ENCODE measurements around the gene MAST3. TPM values are rescaled to one million over a fixed set of nuclear protein-coding genes. Genes with fewer than 3 reads are reported as not detected.

The MAST3 gene
- total and polyA plus RNA-seq, 2 donors (not counting 3 experiments of a cell fraction or from before 2014, with no cell fraction given): 1.5 to 2.7 TPM

DNA sequence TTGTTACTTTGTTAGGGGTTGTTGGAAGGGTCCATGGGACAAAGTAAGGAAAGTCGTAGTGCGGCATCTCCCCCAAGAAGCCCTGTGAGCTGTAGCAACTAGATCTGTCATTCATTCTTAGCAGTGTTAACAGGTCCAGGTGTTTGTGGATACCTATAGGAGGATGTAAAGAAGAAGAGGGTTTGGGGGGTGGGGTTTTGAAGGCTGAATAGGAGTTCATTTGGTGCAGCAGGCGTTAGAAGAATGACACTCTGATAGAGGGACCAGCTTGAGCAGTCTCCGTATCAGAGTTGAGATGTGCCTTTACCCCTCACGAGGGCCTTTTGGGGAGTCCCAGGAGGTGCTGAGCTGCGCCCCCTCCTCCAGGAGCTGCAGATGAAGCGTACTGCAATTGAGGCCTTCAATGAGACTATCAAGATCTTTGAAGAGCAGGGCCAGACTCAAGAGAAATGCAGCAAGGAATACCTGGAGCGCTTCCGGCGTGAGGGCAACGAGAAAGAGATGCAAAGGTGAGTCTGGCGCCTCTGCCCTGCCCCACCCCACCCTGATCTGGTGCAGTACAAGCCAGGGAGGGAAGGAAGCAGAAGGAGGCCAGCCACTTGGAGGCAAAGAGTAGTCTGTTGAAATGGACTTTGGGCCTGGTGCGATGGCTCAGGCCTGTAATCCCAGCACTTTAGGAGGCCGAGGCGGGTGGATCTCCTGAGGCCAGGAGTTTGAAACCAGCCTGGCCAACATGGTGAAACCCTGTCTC lies 68.4 kb downstream of the MAST3 start:
- no peak for FAIRE-seq
- intact Hi-C loops (cut with micrococcal nuclease): no loop called here

More for the DNA sequence above, 68.4 kb downstream of the MAST3 start:
- Histone ChIP-seq H3K4me3 (replicated peaks in 1 of 3; ENCODE audit: insufficient read depth in 1 of 3, low read depth in 1 of 3, low read length in 3 of 3) (no peak overlapping the region), H3K27me3 (ENCODE audit: control insufficient read depth in 2 of 2, insufficient read depth in 2 of 2, low read length in 2 of 2) (no peaks in the 10 kb centered on the region), H3K9ac (replicated peaks; ENCODE audit: extremely low read depth, insufficient read depth, low read length) (no peak overlapping the region), H3K9me3 (replicated peaks; ENCODE audit: control insufficient read depth, insufficient read depth, low read length) (no peaks in the 10 kb centered on the region), H3K9me1 (replicated peaks; ENCODE audit: control insufficient read depth, extremely low read depth, insufficient read depth, low read length) (no peaks in the 10 kb centered on the region), H3K4me2 (ENCODE audit: insufficient read depth, low read length) (no peak overlapping the region), H2AFZ (ENCODE audit: low read depth, low read length) (no peak overlapping the region), H3K79me2 (ENCODE audit: control insufficient read depth, insufficient read depth, low read length) (no peaks in the 10 kb centered on the region), H3K4me1 (ENCODE audit: control insufficient read depth, extremely low read depth, insufficient read depth, low read length) (peaks cover under 1% of the 10 kb centered on the region), H3K27ac (ENCODE audit: insufficient read depth, low read depth, low read length) (no peak overlapping the region), H3K36me3 (ENCODE audit: control insufficient read depth in 2 of 2, extremely low read depth in 1 of 2, insufficient read depth in 2 of 2, low read length in 2 of 2) (peaks cover 8 to 41% of the 10 kb centered on the region in 2 experiments), H4K20me1 (replicated peaks; ENCODE audit: control insufficient read depth, extremely low read depth, insufficient read depth, low read length) (no peaks in the 10 kb centered on the region)
- no TSS peak for BruUV-seq (replicated peaks)
- TF ChIP-seq JUN (IDR thresholded peaks at IDR 0.05; ENCODE audit: borderline replicate concordance, insufficient read depth, insufficient read length, low read depth) (no peak), POLR2A (IDR thresholded peaks at IDR 0.05; ENCODE audit: low read depth, low read length) (no peak), EZH2 (IDR thresholded peaks at IDR 0.05; ENCODE audit: borderline replicate concordance, low read depth, low read length, severe bottlenecking) (no peak), FOS (IDR thresholded peaks at IDR 0.05; ENCODE audit: borderline replicate concordance, insufficient read depth, low read length) (no peak), POLR2AphosphoS5 (IDR thresholded peaks at IDR 0.05; ENCODE audit: insufficient read depth, low read depth, low read length) (no peak), MYC (IDR thresholded peaks at IDR 0.05; ENCODE audit: low read depth, low read length) (no peak), MAX (IDR thresholded peaks at IDR 0.05; ENCODE audit: insufficient read depth, insufficient read length) (no peak), GATA2 (IDR thresholded peaks at IDR 0.05; ENCODE audit: insufficient read depth, insufficient read length, low read depth, low read length) (no peak)
- TF ChIP-seq, protein P1, sequence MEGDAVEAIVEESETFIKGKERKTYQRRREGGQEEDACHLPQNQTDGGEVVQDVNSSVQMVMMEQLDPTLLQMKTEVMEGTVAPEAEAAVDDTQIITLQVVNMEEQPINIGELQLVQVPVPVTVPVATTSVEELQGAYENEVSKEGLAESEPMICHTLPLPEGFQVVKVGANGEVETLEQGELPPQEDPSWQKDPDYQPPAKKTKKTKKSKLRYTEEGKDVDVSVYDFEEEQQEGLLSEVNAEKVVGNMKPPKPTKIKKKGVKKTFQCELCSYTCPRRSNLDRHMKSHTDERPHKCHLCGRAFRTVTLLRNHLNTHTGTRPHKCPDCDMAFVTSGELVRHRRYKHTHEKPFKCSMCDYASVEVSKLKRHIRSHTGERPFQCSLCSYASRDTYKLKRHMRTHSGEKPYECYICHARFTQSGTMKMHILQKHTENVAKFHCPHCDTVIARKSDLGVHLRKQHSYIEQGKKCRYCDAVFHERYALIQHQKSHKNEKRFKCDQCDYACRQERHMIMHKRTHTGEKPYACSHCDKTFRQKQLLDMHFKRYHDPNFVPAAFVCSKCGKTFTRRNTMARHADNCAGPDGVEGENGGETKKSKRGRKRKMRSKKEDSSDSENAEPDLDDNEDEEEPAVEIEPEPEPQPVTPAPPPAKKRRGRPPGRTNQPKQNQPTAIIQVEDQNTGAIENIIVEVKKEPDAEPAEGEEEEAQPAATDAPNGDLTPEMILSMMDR (IDR thresholded peaks at IDR 0.05; ENCODE audit: extremely low read depth in 1 of 2, insufficient read depth in 1 of 2, low read depth in 1 of 2, low read length in 2 of 2): no peak
- DNase-seq (ENCODE audit: low read depth, low spot score): no peak
- POLR2A ChIA-PET: no interaction called here
- CTCF ChIA-PET: interaction anchor here (1.2 to 6.0 kb wide), 2 partner anchors 55 to 86 kb away, joined by 4 to 138 read pairs; no protein-coding TSS in a partner anchor
- dilution Hi-C loops (cut with MboI; ENCODE audit: extremely low pct_ligation_motif_present, low sequenced_read_pairs): no loop called here

Data from endothelial cell of umbilical vein (primary cell).